Measurements from ENCODE around the gene SH2D2A.

SH2D2A gene

GRCh38 chr1:156808186-156809030, 8.2 kb downstream of the SH2D2A start:
- Histone ChIP-seq H3K27ac (replicated peaks) (no peak overlapping the region), H3K4me3 (replicated peaks; ENCODE audit: insufficient read depth, low read length) (no peak overlapping the region), H3K27me3 (ENCODE audit: insufficient read depth, poor library complexity, severe bottlenecking) (no peaks in the 10 kb centered on the region)
- no peak for DNase-seq (ENCODE audit: low read depth in 1 of 2, low spot score in 1 of 2)
- TF ChIP-seq SPI1 (IDR thresholded peaks at IDR 0.05; ENCODE audit: borderline replicate concordance, low read depth): no peak
- no peak for TF ChIP-seq GABPA (IDR thresholded peaks at IDR 0.05; ENCODE audit: low read depth)
- TF ChIP-seq REST (IDR thresholded peaks at IDR 0.05; ENCODE audit: insufficient replicate concordance, low read depth): no peak
- TF ChIP-seq CTCF (IDR thresholded peaks at IDR 0.05; ENCODE audit: insufficient read depth, low read length): no peak
- TF ChIP-seq POLR2AphosphoS5 (IDR thresholded peaks at IDR 0.05; ENCODE audit: low read depth): no peak

GRCh38 chr1:156807627-156808026, 9.0 kb downstream of the SH2D2A start:
- TF ChIP-seq REST (IDR thresholded peaks at IDR 0.05; ENCODE audit: insufficient replicate concordance, low read depth) (no peak), SPI1 (IDR thresholded peaks at IDR 0.05; ENCODE audit: borderline replicate concordance, low read depth) (no peak), CTCF (IDR thresholded peaks at IDR 0.05; ENCODE audit: insufficient read depth, low read length) (no peak), GABPA (IDR thresholded peaks at IDR 0.05; ENCODE audit: low read depth) (no peak), POLR2AphosphoS5 (IDR thresholded peaks at IDR 0.05; ENCODE audit: low read depth) (no peak)
- no peak overlapping the region for H3K4me3 ChIP-seq (replicated peaks; ENCODE audit: insufficient read depth, low read length)
- no peak overlapping the region for H3K27ac ChIP-seq (replicated peaks)
- no peaks in the 10 kb centered on the region for H3K27me3 ChIP-seq (ENCODE audit: insufficient read depth, poor library complexity, severe bottlenecking)
- DNase-seq (ENCODE audit: low read depth in 1 of 2, low spot score in 1 of 2): no peak

GRCh38 chr1:156806512-156807440, 9.9 kb downstream of the SH2D2A start:
- no peak for DNase-seq (ENCODE audit: low read depth in 1 of 2, low spot score in 1 of 2)
- H3K4me3 ChIP-seq (replicated peaks; ENCODE audit: insufficient read depth, low read length): no peak overlapping the region
- H3K27me3 ChIP-seq (ENCODE audit: insufficient read depth, poor library complexity, severe bottlenecking): no peaks in the 10 kb centered on the region
- no peak overlapping the region for H3K27ac ChIP-seq (replicated peaks)
- TF ChIP-seq SPI1 (IDR thresholded peaks at IDR 0.05; ENCODE audit: borderline replicate concordance, low read depth) (no peak), GABPA (IDR thresholded peaks at IDR 0.05; ENCODE audit: low read depth) (no peak), POLR2AphosphoS5 (IDR thresholded peaks at IDR 0.05; ENCODE audit: low read depth) (no peak), CTCF (IDR thresholded peaks at IDR 0.05; ENCODE audit: insufficient read depth, low read length) (no peak), REST (IDR thresholded peaks at IDR 0.05; ENCODE audit: insufficient replicate concordance, low read depth) (no peak)
